ENCODE results near the gene GRM3.

DNA sequence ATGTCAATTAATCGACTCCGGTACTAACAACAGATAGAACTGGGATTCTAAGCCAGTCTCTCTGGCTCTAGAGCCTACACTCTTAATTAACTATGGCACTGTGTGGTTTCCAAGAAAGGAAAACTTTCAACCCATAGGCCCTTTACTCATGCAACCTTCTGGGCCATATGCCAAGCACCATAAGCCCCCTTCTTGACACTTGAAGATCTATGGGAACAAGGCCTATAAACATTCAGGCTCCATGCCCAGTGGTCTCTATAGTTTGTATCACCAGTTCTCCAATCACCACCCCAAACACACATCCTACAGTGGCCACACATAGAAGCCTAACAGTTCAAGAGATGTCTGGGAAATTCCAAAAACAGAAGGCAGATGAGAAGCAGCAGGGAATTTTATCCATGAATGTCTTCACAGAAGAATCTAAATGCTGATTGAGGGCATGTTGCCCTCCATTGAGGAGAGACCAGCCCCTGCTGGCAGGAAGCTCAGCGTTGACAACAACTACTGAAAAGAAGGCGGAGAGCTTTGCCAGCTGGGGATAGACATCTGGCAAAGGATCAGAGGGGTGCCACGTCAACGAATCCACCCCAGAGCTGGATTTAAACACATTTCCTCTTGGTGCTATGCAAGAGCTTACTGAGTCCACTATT is 64.4 kb downstream of the GRM3 start:
- TF ChIP-seq, protein P1, sequence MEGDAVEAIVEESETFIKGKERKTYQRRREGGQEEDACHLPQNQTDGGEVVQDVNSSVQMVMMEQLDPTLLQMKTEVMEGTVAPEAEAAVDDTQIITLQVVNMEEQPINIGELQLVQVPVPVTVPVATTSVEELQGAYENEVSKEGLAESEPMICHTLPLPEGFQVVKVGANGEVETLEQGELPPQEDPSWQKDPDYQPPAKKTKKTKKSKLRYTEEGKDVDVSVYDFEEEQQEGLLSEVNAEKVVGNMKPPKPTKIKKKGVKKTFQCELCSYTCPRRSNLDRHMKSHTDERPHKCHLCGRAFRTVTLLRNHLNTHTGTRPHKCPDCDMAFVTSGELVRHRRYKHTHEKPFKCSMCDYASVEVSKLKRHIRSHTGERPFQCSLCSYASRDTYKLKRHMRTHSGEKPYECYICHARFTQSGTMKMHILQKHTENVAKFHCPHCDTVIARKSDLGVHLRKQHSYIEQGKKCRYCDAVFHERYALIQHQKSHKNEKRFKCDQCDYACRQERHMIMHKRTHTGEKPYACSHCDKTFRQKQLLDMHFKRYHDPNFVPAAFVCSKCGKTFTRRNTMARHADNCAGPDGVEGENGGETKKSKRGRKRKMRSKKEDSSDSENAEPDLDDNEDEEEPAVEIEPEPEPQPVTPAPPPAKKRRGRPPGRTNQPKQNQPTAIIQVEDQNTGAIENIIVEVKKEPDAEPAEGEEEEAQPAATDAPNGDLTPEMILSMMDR (IDR thresholded peaks at IDR 0.05; ENCODE audit: extremely low read depth in 1 of 2, insufficient read depth in 1 of 2, low read depth in 1 of 2, low read length in 2 of 2) = no peak
- no peak for TF ChIP-seq JUN (IDR thresholded peaks at IDR 0.05; ENCODE audit: borderline replicate concordance, insufficient read depth, insufficient read length, low read depth)
- no peak for TF ChIP-seq EZH2 (IDR thresholded peaks at IDR 0.05; ENCODE audit: borderline replicate concordance, low read depth, low read length, severe bottlenecking)
